ENCODE measurements around the gene ERC1.

Gene ERC1

DNA sequence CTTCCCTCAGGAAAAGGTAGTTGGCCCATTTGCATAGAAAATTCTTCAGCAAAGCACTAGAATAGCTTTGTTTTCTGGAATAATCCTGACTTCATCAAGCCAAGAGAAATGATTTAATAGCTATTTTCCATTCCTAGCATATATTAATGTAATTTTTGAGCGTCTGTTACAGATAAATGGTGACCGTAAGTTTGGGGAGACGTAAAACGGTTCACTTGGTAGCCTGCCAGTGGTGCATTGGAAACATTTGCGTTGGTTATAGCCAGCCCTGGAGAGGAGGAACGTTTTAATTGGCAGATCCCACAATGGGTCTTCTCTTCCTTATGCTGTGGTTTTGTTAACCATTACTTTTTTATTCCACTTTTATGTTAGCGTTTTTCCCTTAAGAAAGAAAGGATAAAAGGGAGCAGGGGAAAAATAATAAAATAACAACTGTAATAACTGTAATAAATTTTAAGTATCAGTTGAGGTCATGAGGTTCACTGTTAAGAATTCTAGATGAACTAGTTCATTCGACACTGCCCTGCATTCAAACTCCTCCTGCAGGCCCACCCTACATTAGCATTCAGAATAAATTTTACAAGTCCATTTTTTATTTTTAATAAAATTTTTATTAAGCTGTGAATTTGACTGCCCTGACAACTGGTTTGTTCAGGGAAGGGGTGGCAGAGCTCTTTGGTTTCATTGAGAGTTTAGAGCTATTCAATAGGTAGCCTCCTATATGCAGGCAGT is 300.7 kb downstream of the ERC1 start:
- DNase-seq (ENCODE audit: low read depth): no peak
- in situ Hi-C loops (cut with HindIII; ENCODE audit: low sequenced_read_pairs): no loop called here
- TF ChIP-seq, protein P1, sequence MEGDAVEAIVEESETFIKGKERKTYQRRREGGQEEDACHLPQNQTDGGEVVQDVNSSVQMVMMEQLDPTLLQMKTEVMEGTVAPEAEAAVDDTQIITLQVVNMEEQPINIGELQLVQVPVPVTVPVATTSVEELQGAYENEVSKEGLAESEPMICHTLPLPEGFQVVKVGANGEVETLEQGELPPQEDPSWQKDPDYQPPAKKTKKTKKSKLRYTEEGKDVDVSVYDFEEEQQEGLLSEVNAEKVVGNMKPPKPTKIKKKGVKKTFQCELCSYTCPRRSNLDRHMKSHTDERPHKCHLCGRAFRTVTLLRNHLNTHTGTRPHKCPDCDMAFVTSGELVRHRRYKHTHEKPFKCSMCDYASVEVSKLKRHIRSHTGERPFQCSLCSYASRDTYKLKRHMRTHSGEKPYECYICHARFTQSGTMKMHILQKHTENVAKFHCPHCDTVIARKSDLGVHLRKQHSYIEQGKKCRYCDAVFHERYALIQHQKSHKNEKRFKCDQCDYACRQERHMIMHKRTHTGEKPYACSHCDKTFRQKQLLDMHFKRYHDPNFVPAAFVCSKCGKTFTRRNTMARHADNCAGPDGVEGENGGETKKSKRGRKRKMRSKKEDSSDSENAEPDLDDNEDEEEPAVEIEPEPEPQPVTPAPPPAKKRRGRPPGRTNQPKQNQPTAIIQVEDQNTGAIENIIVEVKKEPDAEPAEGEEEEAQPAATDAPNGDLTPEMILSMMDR (IDR thresholded peaks at IDR 0.05; ENCODE audit: low read depth, low read length, missing control alignments): no peak
- no peak overlapping the region for H3K4me3 ChIP-seq (ENCODE audit: low read depth, low read length)

DNA sequence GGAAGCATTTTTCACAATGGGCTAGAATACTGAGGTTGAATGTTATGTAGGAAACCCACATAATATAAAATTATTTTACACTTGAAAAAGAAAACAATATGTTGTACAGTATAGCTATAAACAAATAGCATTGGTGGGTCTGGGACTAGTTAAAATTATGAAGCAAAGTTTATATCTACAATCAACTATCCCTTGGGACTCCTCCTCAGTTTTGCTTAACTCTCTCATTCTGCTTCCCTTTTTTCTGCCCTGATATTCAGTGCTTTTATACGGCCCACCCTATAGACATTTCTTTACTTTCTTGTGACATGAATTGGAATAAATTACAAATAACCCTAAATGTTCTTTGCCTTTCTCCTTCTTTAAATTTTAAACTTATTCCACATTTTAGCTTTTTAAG is 302.9 kb downstream of the ERC1 start:
- in situ Hi-C loops (cut with HindIII; ENCODE audit: low sequenced_read_pairs): no loop called here
- TF ChIP-seq, protein P1 (IDR thresholded peaks at IDR 0.05; ENCODE audit: low read depth, low read length, missing control alignments): no peak
- no peak for DNase-seq (ENCODE audit: low read depth)
- H3K4me3 ChIP-seq (ENCODE audit: low read depth, low read length): no peak overlapping the region

DNA sequence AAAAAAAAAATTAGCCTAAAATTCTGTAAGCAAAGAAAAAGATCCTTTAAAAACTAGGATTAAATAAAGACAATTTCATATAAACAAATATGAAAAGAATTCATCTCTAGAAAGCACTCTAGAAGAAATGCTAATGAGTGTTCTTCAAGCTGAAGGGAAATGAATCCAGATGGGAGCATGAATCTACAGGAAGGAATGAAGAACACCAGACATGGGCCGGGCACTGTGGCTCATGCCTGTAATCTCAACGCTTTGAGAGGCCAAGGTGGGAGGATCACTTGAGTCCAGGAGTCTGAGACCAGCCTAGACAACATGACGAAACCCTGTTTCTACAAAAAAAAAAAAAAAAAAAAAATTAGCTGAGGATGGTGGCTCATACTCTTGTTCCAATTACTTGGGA is 306.2 kb downstream of the ERC1 start:
- in situ Hi-C loops (cut with HindIII; ENCODE audit: low sequenced_read_pairs): no loop called here
- no peak for DNase-seq (ENCODE audit: low read depth)
- no peak overlapping the region for H3K4me3 ChIP-seq (ENCODE audit: low read depth, low read length)
- TF ChIP-seq, protein P1 (IDR thresholded peaks at IDR 0.05; ENCODE audit: low read depth, low read length, missing control alignments): no peak

DNA sequence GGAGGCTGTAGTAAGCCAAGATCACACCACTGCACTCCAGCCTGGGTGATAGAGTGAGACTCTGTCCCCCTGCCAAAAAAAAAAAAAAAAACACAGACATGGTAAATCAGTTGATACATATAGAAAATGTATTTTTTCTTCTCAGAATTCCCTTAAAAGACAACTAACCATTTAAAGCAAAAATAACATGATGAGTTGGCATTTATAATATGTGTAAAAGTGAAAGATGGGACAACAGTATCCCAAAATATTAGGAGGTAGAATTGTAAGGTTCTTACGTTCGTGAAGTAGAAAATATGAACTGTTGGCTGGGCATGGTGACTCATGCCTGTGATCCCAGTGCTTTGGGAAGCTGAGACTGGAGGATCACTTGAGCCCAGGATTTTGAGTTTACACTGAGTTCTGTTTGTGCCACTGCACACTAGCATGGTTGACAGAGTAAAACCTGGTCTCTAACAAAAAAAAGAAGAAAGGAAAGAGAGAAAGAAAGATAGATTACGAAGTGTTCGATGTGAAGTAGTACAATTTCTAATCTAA is 306.7 kb downstream of the ERC1 start:
- TF ChIP-seq, protein P1 (IDR thresholded peaks at IDR 0.05; ENCODE audit: low read depth, low read length, missing control alignments): no peak
- H3K4me3 ChIP-seq (ENCODE audit: low read depth, low read length): no peak overlapping the region
- no peak for DNase-seq (ENCODE audit: low read depth)
- in situ Hi-C loops (cut with HindIII; ENCODE audit: low sequenced_read_pairs): no loop called here

DNA sequence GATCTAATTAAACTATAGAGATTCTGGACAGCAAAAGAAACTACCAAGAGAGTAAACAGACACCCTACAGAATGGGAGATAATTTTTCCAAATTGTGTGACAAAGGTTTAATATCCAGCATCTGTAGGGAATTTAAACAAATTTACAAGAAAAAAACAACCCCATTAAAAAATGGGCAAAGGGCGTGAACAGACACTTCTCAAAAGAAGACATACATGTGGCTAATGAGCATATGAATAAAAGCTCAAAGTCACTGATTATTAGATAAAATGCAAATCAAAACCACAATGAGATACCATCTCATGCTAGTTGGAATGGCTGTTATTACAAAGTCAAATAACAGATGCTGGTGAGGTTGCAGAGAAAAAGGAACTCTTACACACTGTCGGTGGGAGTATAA is 309.4 kb downstream of the ERC1 start:
- TF ChIP-seq, protein P1 (IDR thresholded peaks at IDR 0.05; ENCODE audit: low read depth, low read length, missing control alignments): no peak
- DNase-seq (ENCODE audit: low read depth): no peak
- in situ Hi-C loops (cut with HindIII; ENCODE audit: low sequenced_read_pairs): no loop called here

DNA sequence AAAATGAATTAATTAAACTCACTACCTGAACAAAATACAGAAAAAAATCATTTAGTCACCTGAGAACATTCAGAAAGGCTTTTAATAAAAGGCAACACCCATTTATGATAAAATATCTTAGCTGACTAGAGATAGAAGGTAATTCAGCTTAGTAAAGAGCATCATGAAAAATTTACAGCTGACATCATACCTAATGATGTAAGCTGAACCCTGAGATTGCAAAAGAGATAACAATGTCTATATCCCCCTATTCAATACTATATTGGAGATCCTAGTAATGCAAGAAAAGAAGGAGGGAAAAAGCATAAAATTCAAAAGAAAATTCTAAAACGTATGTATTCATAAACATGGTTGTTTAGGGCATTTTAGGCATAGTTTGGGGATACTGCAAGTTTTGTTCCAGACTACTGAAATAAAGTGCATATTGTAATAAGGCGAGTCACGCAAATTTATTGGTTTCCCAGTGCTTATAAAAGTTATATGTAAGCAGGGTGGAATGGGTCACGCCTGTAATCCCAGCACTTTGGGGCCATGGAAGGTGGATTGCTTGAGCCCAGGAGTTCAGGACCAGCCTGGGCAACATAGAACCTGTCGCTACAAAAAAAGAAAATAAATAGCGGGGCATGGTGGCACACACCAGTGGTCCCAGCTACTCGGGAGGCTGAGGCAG is 311.3 kb downstream of the ERC1 start:
- no peak for DNase-seq (ENCODE audit: low read depth)
- TF ChIP-seq, protein P1 (IDR thresholded peaks at IDR 0.05; ENCODE audit: low read depth, low read length, missing control alignments): no peak
- in situ Hi-C loops (cut with HindIII; ENCODE audit: low sequenced_read_pairs): no loop called here

More for the DNA sequence above, 309.4 kb downstream of the ERC1 start:
- no peak overlapping the region for H3K4me3 ChIP-seq (ENCODE audit: low read depth, low read length)

More for the DNA sequence above, 311.3 kb downstream of the ERC1 start:
- no peak overlapping the region for H3K4me3 ChIP-seq (ENCODE audit: low read depth, low read length)

Measured in astrocyte of the cerebellum (primary cell).